IMR-90 (cell line): ENCODE measurements around the gene RPL6. TPM values are rescaled to one million over a fixed set of nuclear protein-coding genes. Genes with fewer than 3 reads are reported as not detected.

Experiments
- polyA plus RNA-seq, 3 experiments: library from polyadenylated mRNA; depleted of rRNA; stranded (reverse); fragments of >200 nt; gene quantifications; 2 replicates each; pipeline ENCODE4 v1.2.3, GENCODE V29; 2012; ENCODE audit warnings: low replicate concordance in 1 of 3
- total RNA-seq: library from RNA; depleted of rRNA; stranded (reverse); fragments of >200 nt; gene quantifications from 2 replicates; pipeline ENCODE4 v1.2.3, GENCODE V29; 2012; rRNA removed

Gene RPL6
- total and polyA plus RNA-seq, 2 of the 4 experiments (the other 2 are of a cell fraction), result 1,317 to 1,694 TPM

Other genes with a start within 250 kb of the RPL6 start
- gene HECTD4, start 27.2 kb downstream of the RPL6 start, total RNA-seq, result 11.9 and 12.9 TPM in 2 replicates
- 13.0 and 15.1 TPM in 2 replicates for gene HECTD4, start 27.2 kb downstream of the RPL6 start, polyA plus RNA-seq (2012; rRNA removed)
- 135 and 199 TPM in 2 replicates for gene PTPN11, start 9.3 kb upstream of the RPL6 start, total RNA-seq
- gene PTPN11, start 9.3 kb upstream of the RPL6 start, polyA plus RNA-seq (2012; rRNA removed), result 48.4 and 52.9 TPM in 2 replicates